Kidney (tissue), 14 donors: ENCODE results near the gene ADM5. TPM values are rescaled to one million over a fixed set of nuclear protein-coding genes. Genes with fewer than 3 reads are reported as not detected.

Source experiments
- DNase-seq, 5 donors: peaks; one replicate each; pipeline ENCODE4 v3.0.0-alpha.2; 2013 to 2020
- FAIRE-seq: peaks from 2 replicates; lab custom pipeline; 2012; peaks lifted over from hg19 to GRCh38; lab: Jason Lieb, UNC
- H3K27ac ChIP-seq, 2 donors: one replicate each; pipeline ENCODE4 v1.7.0; 2013; ENCODE audit warnings: low read depth in 2 of 2, low read length in 2 of 2, inconsistent platforms in 1 of 2
- H3K27me3 ChIP-seq: one replicate; pipeline ENCODE4 v1.7.1; 2013; ENCODE audit warnings: low read length, inconsistent platforms; ENCODE audit not compliant: control insufficient read depth, insufficient read depth
- H3K36me3 ChIP-seq, 3 donors: one replicate each; pipeline versions ENCODE4 v1.7.0 to v1.7.1; 2013; ENCODE audit warnings: low read length in 3 of 3, control low read depth in 1 of 3, inconsistent platforms in 1 of 3; ENCODE audit not compliant: insufficient read depth in 3 of 3, control insufficient read depth in 2 of 3
- H3K4me1 ChIP-seq, 3 donors: one replicate each; pipeline versions ENCODE4 v1.7.0 to v1.7.1; 2013; ENCODE audit warnings: low read length in 3 of 3, inconsistent platforms in 1 of 3, low read depth in 1 of 3; ENCODE audit not compliant: control insufficient read depth in 2 of 3, insufficient read depth in 2 of 3
- H3K4me3 ChIP-seq, 3 donors: one replicate each; pipeline versions ENCODE4 v1.7.0 to v1.8.1; 2013; ENCODE audit warnings: low read length in 3 of 3, control low read depth in 1 of 3, inconsistent platforms in 1 of 3
- H3K9ac ChIP-seq, 3 donors: one replicate each; pipeline versions ENCODE4 v1.7.0 to v1.7.1; 2013; ENCODE audit warnings: low read length in 3 of 3, control low read depth in 1 of 3, inconsistent platforms in 1 of 3
- H3K9me3 ChIP-seq, 3 donors: one replicate each; pipeline versions ENCODE4 v1.7.0 to v1.7.1; 2013; ENCODE audit warnings: low read length in 3 of 3, control low read depth in 1 of 3, inconsistent platforms in 1 of 3; ENCODE audit not compliant: control insufficient read depth in 2 of 3, insufficient read depth in 1 of 3
- CTCF ChIP-seq: IDR thresholded peaks from 3 replicates; pipeline ENCODE4 v1.5.1; 2012; ENCODE audit warnings: mild to moderate bottlenecking, moderate library complexity, borderline replicate concordance; ENCODE audit not compliant: insufficient read depth; ENCODE audit errors: extremely low read depth
- intact Hi-C: fragments of 100-400 bp; cut with DNase I; formaldehyde crosslinking; loops from one replicate; pipeline ENCODE4 v1.11.1; 2022
- polyA plus RNA-seq: library from polyadenylated mRNA; stranded (reverse); fragments of 350-450 nt; fragmentation: Illumina TruSeq; extraction: RNeasy Lipid Tissue Mini Kit (QIAGEN cat#74804); gene quantifications from one replicate; pipeline ENCODE4 v1.2.3, GENCODE V29; 2014; ENCODE audit warnings: low read depth, low replicate concordance; ENCODE audit not compliant: insufficient read depth
- total RNA-seq: library from RNA; stranded (reverse); fragmentation: NEBNext Ultra II Directional; extraction: Animal tissue kit (Norgen Biotek cat#: 25700); gene quantifications from one replicate; pipeline ENCODE4 v1.2.1, GENCODE V29; 2021
- donor health status: control.
- donor health status: control.
- donor health status: control.
- donor health status: control.
- donor health status: control.
- donor health status: DM: yes; HTN: yes; CAD: no.
- donor health status: Normal renal cell carcinoma (clear cell type).

ADM5 gene
- total and polyA plus RNA-seq, 2 donors from 2014 or later, result 0.60 to 2.1 TPM

GRCh38 chr19:49678985-49679770, 10.2 kb upstream of the ADM5 start:
- Histone ChIP-seq H3K9me3 (no peaks in the 10 kb centered on the region), H3K36me3 (peaks cover 0 to 14% (median 12%) of the 10 kb centered on the region in 3 donors), H3K9ac (no peak overlapping the region), H3K4me3 (no peak overlapping the region), H3K27me3 (no peaks in the 10 kb centered on the region), H3K27ac (no peak overlapping the region), H3K4me1 (peaks cover 0 to 17% (median 6%) of the 10 kb centered on the region in 3 donors)
- TF ChIP-seq CTCF, result no peak
- peak in 1 of 5 donors; percentile 66 for DNase-seq
- intact Hi-C loops, result no loop called here
- FAIRE-seq, result no peak

- no peak overlapping the region for H3K4me3 ChIP-seq
- no peaks in the 10 kb centered on the region for H3K9me3 ChIP-seq
- FAIRE-seq (no peak), DNase-seq (peak in 2 of 5 donors; percentile 35 to 76)
- peaks cover 0 to 15% (median 13%) of the 10 kb centered on the region in 3 donors for H3K36me3 ChIP-seq
- TF ChIP-seq CTCF, result no peak
- H3K4me1 ChIP-seq, result peaks cover 0 to 17% (median 6%) of the 10 kb centered on the region in 3 donors
- no peak overlapping the region for H3K27ac ChIP-seq
- H3K27me3 ChIP-seq, result no peaks in the 10 kb centered on the region
- intact Hi-C loops, result no loop called here
- peak overlapping the region in 1 of 3 donors; percentile 10 for H3K9ac ChIP-seq
Measured at GRCh38 chr19:49679771-49680413, 9.5 kb upstream of the ADM5 start.

- intact Hi-C loops, result no loop called here
- peak; percentile 99 for TF ChIP-seq CTCF
- Histone ChIP-seq H3K27me3 (no peaks in the 10 kb centered on the region), H3K9ac (peak overlapping the region in 1 of 3 donors; percentile 10), H3K4me1 (peaks cover 0 to 17% (median 6%) of the 10 kb centered on the region in 3 donors), H3K4me3 (no peak overlapping the region), H3K9me3 (no peaks in the 10 kb centered on the region), H3K27ac (no peak overlapping the region), H3K36me3 (peaks cover 0 to 18% (median 15%) of the 10 kb centered on the region in 3 donors)
- FAIRE-seq, result no peak
- DNase-seq, result peak; percentile 95 to 98 (median 97)
Measured at GRCh38 chr19:49680421-49681351, 8.7 kb upstream of the ADM5 start.
